GM19395 (cell line): Measurements from ENCODE around the gene SSRP1.
"Not testable (repeated sequence)": the region's sequence is repeated elsewhere in the genome, so short reads cannot be mapped to it uniquely, and the experiment has no call there.

Experiments
- ATAC-seq: cut with Tn5 transposase; IDR thresholded peaks from one replicate; pipeline ENCODE4 v1.9.1; 2021; ENCODE audit warnings: mild to moderate bottlenecking, moderate library complexity; ENCODE audit not compliant: unreplicated experiment

SSRP1 gene, protein sequence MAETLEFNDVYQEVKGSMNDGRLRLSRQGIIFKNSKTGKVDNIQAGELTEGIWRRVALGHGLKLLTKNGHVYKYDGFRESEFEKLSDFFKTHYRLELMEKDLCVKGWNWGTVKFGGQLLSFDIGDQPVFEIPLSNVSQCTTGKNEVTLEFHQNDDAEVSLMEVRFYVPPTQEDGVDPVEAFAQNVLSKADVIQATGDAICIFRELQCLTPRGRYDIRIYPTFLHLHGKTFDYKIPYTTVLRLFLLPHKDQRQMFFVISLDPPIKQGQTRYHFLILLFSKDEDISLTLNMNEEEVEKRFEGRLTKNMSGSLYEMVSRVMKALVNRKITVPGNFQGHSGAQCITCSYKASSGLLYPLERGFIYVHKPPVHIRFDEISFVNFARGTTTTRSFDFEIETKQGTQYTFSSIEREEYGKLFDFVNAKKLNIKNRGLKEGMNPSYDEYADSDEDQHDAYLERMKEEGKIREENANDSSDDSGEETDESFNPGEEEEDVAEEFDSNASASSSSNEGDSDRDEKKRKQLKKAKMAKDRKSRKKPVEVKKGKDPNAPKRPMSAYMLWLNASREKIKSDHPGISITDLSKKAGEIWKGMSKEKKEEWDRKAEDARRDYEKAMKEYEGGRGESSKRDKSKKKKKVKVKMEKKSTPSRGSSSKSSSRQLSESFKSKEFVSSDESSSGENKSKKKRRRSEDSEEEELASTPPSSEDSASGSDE

DNA sequence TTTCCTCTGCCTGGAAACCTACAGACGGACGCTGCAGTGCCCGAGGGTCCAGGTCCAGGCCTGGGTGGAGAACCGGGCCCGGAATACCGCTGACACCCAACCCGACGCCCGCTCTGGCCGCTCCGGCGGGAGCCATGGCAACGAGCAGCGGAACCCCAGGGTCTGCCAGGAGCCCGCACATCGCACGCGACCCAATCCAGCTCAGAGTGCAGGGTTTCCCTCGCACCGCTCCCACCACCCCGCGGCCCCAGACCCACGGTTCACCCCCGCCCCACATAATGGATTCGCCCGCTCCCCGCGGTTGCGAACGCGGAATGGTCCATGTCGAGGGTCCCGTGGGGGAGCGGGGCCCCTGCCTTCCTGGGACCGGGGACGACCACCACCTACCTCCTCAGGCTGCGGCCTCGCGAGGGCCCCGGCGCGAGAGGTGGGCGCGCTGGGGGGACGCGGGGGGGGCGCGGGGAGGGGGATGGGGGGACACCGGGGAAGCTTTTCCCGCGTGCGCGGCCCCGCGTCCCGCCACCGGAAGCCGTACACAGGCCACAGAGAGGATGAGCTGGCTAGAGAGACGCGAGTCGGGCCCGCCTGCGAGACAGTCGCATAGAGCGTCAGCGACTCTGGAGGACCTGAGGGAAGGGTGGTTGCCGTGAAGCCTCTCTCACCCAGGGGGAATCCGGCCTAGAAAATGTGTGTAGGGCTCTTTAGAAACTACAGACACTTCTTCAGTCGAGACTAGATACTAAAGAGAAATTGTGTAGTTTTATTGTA, at the start of gene SSRP1:
SSRP1 (minus strand) TSS at position 550 of the 768 bp plus-strand sequence. CDS start 771 bp downstream, outside the sequence.
- peak; percentile 98 for ATAC-seq

DNA sequence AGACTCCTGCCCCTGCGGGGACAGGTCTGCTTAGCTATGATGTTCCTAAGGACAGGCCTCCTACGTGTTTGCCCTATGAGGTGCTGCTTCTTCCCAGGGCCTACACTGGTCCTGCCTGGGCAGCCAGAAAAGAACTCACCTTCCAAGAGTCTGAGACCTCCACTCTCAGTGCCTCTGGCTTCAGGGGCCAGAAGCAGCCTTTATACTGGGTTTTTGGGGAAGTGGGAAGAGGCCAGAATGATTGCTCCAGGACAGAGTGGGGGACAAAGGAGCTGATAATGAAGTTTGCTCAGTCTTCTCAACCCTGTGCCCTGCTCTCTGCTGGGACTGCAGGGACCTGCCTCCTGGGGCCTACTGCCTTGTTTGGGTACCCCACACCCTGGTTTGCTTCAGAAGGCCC, 45.3 kb upstream of the SSRP1 start, which contains the start of gene PRG3:
PRG3 (minus strand) TSS at position 176 of the 400 bp plus-strand sequence. CDS start 442 bp downstream, outside the sequence.
- no peak for ATAC-seq

DNA sequence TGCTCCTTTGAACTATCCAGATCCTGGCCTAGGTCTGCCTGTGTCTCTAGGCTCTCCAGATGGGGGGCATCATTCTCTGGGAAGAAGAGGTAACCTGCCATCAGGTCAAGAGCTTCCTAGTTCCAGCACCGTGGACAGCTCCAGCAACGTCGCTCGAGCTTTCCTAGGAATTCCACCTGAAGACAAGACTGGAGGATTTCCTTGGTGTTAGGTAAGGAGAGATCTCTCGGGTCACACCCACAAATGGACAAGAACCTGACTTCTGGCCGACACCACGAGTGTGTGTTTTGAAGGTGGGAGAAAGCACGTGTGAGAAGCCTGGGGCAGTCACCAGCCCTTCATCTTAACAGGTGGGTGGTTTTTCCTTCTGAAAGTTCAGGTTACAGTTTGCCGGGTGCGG, 44.0 kb upstream of the SSRP1 start:
- ATAC-seq = no peak

DNA sequence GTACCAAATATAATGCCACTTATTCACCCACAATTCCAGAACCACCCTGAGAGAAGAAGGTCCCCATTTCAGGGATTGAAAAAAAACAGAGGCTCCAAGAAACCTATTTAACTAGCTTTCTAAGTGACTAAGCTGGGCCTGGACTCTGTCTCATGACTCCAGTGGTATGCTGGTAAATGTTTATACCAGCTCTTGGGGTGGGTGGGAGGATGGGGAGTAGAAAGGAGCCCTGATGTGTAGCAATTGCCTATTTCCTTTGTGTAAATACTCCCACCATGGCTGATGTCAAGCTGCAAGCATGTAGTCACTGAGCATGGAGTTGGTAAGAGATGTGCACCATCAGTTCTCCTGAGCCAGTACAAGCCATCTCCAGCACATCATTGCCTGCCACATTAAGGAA, 42.5 kb upstream of the SSRP1 start:
- ATAC-seq = no peak

DNA sequence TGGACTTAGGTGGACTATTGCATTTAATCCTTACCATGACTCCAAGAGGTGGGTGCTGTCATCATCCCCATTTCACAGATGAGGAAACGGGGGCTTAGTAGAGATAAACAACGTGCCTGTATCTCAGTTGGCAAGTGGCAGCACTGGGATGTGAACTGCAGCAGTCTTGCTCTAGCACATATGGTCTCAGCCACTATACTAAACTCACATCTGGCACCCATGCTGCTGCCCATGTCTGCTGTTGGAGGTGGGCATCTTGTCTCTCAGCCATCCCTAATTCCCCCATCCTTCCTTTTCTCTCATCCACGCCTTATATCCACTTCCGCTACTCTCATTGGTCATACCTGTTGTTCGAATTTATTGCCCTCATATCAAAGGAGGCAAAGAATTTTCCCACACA, 41.4 kb upstream of the SSRP1 start:
- no peak for ATAC-seq

DNA sequence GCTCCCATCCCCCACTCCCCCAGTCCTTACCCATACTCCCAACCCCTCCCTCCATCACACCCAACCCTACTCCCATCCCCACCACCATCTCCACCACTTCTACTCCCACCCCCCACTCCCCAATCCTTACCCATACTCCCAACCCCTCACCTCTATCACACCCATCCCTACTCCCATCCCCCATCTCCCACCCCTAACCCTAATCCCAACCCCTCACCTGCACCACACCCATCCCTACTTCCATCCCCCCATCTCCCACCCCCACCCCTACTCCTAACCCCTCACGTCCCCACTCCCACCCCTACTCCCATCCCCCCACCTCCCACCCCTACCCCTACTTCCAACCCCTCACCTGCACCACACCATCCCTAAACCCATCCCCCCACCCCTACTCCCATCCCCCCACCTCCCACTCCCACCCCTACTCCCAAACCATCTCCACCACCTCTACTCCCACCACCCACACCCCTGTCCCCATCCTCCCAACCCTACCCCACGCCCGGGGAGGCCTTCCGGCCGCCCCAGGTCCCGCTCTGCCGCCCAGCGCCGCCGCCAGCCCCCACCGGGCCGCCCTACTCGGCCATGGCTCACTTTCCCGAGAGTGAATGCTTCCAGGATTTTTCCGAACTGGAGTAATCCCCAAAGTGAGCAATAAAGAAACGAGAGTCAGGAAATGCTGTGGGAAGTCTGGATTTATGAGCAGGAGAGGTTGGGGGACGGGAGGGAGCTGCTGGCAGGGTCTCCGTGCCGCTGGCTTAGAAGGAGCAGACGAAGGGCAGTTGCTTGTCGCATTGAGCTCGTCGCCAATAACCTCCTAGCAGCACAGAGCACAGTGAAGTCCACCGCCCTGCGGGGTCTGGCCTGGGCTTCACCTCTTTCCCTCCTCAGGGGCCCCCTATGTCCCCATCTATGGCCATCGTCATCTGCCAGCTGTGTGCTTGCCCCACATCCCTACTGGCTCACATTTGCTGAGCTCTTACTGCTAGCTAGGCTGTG, 40.7 kb upstream of the SSRP1 start:
- no peak for ATAC-seq

DNA sequence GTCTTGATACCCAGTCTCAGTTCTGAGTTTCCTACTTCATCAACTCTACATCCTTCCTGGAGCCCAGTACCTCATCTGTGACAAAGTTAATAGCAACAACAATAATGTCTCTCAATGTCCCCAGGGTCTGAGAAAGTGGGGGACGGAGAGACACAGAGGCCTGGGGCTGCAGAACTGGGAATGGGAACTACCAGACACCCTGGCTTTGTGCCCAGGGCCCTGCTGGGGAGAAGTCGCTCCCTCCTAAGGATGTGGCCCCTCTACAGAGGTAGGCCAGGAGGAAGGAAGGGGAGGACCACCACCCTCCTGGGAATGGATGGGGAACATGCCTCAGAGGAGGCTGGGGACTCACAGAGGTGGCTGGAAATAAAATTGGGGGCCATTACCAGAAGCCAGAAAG, 39.8 kb upstream of the SSRP1 start:
- ATAC-seq = no peak

DNA sequence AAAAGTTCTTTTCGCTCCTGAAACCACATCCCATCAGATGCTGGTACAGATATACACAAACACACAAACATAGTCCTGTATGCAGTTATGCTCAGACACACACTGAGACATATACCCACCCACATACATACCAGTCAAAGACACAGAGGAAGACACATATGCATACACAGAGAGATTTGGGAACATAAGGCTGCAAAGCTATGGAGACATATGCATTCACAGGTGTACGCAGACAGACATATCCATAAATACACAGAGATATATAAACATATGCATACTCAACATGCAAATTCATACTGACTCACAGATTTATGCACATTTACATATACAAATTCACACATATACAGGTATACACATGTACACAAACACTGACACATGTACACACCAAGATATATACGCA, 39.3 kb upstream of the SSRP1 start:
- ATAC-seq = no peak

DNA sequence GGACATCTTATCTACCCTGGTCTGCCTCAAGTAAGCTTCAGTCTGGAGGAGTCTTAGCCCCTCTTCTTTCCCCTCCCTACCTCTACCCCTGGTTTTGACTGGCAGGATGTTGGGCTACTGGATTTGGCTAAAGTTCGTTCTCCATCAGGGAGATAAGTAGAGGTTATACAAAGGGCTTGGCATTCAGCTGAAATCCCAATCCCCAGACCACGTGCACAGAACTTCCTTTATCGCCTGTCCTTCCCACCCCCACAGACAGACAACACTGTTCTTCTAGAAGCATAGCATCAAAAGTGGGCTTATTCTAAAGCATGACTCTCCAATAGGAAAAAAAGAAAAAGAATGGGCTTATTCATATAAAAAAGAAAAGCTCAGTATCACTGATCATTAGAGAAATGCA, 37.5 kb upstream of the SSRP1 start:
- ATAC-seq = no peak

DNA sequence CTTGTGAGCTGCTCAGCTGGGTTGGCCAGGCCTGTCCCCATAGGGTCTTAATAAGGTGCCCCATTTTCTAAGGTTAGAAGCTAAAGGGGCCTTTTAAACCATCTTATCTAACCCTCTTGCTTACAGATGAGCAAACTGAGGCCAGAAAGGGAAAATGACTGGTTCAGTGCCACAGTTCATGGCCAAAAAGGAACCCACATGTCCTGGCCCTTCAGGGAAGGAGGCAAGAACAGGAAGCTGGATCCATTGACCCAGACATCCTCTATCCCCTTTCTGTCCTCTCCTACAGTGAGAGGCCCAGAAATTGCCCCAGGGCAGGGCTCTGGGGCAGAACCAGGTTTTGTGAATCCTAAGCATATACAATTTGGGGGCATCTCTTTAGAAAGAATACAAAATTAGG, 35.2 kb upstream of the SSRP1 start:
- no peak for ATAC-seq

DNA sequence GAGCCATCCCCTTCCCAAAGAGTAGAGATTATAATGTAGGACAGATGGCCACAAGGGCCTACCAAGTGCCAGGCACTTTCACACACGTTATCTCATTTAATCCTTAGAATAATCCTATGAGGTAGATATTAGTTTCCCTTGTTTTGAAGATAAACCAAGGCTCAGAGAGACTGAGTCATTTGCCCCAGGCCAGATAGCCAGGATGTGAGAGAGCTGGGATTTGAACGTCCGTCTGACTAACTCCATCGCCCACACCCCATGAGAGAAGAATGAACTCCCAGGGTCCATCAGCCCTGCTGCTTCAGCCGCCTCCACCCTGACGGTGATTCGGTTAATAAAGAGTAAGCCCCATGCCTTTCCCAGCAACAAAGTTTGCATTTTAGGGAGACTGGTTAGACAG, 34.6 kb upstream of the SSRP1 start:
- ATAC-seq = no peak

DNA sequence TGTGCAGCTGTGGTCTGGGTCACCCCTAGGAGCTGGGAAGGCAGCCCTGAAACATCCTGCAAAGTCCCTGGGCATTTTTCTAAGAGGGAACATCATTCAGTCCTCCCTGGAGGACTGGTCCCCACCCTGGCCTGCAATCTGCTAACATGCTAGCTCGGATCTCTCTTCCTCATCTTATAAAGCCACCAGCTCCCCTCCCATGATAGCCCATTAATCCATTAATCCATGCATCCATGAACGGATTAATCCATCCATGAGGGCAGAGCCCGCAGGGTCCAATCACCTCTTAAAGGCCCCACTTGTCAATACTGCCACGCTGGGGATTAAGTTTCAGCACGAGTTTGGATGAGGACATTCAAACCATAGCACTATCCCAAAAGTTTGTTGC, 33.1 kb upstream of the SSRP1 start:
- no peak for ATAC-seq

DNA sequence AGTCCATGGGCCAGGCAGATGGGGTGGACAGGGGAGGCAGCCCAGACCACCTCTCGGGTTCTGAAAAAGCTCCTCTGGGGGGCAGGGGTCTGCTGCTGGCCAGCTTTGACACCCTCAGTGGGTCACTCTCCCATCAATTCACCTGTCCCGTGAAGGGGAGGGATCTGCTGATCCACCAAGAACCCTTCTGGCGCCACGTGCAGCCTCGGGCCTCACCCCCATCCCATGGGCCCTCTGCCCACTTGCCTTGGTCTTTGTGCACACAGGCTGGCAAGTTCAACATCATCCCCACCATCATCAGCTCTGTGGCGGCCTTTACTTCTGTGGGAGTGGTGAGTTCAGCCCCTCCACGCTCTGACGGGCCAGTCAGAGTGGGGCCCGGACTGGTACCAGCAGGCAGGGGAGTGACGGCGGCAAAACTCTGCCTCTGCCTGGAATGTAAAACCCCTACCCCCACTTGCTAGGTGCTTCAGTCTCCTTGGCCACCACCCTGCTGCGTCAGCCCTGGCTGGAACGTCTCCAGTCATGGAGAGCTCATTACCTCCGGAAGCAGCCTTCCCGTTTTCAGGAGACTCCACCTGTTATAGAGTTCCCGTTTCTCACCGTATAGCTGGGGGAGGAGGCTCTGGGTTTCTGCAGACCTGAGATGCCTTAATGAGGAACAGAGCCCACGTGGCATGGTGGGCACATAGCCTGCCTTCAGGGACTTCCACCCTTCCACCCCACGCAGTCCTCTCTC, 32.6 kb upstream of the SSRP1 start:
- no peak for ATAC-seq

DNA sequence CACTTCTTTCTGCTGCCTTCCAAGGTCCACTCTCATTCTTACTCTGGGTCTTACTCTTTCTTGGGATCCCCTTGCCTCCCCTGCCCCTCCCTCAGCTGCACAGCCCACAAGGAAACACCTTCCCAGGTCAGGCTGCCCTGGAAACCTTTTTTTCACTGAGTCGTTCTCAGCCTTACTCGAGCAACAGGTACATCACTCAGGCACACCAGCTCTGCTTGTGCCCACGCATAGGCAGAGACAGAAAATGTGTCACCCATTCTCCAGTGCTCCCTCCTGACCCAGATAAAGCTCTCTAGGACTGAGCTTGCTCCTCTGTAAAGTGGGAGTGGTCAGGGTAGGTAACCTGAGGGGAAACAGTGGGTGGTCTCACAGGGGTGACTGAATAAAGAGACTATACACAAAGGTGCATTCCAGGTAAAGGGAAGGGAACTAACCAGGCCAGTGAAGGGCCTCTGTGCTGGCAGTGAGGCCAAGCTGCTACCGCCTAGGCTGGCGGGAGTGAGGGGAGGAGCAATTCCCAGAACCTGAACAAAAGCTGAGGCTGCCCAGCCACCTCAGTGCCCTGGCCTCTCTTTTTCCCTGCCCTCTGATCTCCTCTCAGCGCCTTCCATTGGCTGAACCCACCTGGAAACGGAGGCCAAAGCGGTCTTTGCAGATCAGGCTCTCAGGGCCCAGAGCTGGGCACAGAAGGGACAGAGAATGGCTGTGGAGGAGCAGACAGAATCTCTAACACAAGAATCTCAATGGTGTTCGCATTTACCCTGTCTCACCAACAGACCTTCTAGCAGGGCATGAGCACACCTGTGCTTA, 29.4 kb upstream of the SSRP1 start:
- ATAC-seq = no peak

DNA sequence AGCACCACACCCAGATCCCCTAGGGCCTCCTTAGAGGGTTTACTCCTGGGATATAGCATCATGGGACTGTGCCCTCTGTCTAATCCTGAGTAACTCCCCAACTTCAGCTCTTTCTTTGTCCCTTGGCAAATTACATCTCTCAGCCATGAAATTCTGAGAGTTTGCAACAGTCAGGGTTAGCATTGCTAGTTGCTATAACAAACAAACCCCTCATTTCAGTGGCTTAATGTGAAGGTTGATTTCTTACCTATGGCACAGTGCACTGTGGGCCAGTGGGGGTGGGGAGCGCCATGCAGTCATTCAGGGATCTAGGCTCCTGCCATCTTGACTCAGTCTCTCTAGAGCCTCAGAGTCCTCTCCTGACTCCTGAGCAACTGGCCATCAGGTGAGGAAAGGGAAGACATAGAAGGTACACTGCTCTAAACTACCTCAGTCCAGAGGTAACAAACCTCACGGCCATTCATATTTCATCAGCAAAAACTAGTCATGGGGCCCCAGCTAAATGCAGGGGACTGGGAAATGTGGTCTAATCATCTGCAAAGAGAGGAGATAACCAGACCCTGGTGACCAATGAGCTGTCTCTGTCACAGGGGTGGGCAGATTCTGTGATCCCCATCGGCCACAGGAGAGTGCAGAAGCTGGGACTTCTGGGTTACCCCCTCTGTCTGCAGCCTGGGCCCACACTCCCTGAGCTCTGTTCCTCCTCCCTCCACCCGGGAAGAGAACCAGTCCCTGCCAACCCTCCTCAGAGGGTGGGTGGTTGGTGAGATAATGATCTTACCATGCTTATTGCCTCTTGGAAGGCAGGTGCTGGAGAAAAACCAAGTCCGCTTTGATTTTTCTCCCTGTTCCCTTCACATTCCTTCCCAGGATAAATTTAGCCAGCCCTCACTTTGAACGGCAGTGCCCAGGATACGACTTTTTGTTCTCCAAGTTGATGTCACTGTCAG, 27.7 kb upstream of the SSRP1 start:
- no peak for ATAC-seq

DNA sequence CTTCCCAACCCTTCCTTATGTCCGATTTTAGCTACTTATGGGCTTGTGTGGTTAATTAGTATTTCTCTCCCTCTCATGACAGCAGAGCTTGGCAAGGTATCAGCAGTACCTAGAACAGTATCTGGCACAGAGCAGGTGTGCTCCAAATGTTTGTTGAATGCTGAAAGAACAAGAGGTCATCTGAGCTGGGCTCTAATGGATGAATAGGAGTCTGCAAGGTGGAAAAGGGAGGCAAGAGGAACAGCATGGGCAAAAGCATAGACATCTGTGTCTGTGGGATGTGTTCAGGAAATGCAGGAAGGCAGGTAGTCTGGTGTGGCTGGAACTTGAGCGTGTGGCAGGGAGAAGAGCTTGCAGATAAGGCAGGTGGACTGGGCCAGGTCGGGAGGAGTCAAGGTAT, 26.2 kb upstream of the SSRP1 start:
- no peak for ATAC-seq

DNA sequence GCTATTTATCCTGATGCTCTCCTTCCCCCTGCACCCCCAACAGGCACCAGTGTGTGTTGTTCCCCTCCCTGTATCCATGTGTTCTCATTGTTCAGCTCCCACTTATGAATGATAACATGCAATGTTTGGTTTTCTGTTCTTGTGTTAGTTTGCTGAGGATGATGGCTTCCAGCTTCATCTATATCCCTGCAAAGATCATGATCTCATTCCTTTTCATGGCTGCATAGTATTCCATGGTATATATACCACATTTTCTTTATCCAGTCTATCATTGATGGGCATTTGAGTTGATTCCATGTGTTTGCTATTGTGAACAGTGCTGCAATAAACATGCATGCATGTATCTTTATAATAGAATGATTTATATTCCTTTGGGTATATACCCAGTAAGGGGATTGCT, 25.7 kb upstream of the SSRP1 start:
- not testable (repeated sequence) for ATAC-seq

DNA sequence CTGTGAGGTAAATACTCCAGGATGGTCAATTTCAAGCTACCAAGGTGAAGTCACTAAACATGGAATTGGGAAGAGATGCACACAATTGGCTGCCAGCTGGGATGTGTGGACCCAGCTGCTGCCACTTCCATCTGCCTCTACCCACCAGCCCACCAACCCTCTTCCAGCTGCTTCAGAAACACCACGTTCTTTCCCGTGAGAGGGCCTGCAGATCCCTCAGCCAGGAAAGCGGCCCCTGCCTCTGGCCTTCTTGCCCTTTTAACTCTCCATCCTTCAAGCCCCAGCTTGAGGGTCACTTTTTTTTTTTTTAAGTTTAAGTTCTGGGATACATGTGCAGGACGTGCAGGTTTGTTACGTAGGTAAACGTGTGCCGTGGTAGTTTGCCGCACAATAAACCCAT, 25.3 kb upstream of the SSRP1 start:
- ATAC-seq = no peak
